GM12891 (cell line): ENCODE data around the gene ZNF688.

Source experiments
- PAX5 ChIP-seq: IDR thresholded peaks from 2 replicates; pipeline ENCODE4 v1.6.1; 2011; ENCODE audit warnings: low read length, moderate library complexity, mild to moderate bottlenecking; ENCODE audit not compliant: insufficient read depth, severe bottlenecking
- POLR2A ChIP-seq: IDR thresholded peaks from 2 replicates; pipeline ENCODE4 v1.6.1; 2011; ENCODE audit warnings: low read depth, low read length, control low read depth
- POLR2AphosphoS5 ChIP-seq: IDR thresholded peaks from 2 replicates; pipeline ENCODE4 v1.6.1; 2011; ENCODE audit warnings: low read depth, low read length, control low read depth
- POU2F2 ChIP-seq: IDR thresholded peaks from 2 replicates; pipeline ENCODE4 v1.6.1; 2011; ENCODE audit warnings: low read depth, mild to moderate bottlenecking, control low read depth, low read length, moderate library complexity
- SPI1 ChIP-seq: IDR thresholded peaks from 2 replicates; pipeline ENCODE4 v1.6.1; 2011; ENCODE audit warnings: low read depth, low read length, control low read depth
- TAF1 ChIP-seq: IDR thresholded peaks from 2 replicates; pipeline ENCODE4 v1.6.1; 2011; ENCODE audit warnings: low read depth, low read length, control low read depth

DNA sequence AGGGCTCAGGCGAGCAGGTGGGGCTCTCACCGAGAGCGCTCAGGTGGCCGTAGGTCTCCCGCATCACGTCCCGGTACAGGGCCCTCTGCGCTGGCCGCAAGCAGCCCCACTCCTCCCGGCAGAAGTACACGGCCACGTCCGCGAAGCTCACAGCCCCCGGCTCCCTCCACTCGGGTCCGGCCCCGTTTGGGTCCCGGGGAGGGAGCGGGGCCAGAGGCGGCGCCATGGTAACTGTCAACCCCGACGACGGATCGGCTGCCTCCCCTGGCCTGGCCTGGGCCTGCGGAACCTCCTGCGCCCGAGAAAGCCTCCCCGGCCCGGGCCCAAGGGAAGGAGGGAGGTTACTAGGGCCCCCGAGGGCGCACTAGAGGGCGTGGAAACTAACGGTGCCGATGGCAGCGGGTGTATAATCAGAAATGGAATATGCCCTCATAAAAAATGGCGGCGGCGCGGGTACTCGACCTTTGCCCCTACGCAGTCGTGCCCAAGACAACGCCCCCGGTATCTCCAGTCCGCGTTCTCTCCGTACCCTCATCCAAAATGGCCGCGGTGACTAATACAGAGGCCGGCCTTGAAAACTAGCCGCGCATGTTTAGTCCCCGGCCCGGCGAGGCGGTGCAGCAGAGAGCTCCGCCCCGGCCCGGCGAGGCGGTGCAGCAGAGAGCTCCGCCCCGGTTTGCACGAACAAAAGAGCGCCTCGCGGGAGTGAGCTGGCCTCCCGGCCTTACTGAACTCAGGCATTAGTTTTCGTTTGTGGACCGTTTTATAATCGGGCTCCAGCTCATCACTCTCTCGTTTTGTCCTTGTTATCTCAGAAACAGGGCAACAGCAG, 13.3 kb downstream of the ZNF688 start, which contains the start of gene ZNF764:
- TF ChIP-seq TAF1 = 0 out of 2 replicates have a peak, but pooled peaks have one; percentile 42
- TF ChIP-seq POLR2A = peak; percentile 64; the same call in 1 of the 2 replicates
- no peak for TF ChIP-seq POLR2AphosphoS5
- TF ChIP-seq SPI1 = no peak
- TF ChIP-seq POU2F2 = no peak
- no peak for TF ChIP-seq PAX5
